AG08396 (cell line): Measurements from ENCODE around the gene UBXN7.
"Not testable (repeated sequence)": the region's sequence is repeated elsewhere in the genome, so short reads cannot be mapped to it uniquely, and the experiment has no call there.

Experiments used
- DNase-seq: peaks from one replicate; pipeline ENCODE4 v3.0.0; 2012; ENCODE audit warnings: low spot score, mixed read lengths

The UBXN7 gene

DNA sequence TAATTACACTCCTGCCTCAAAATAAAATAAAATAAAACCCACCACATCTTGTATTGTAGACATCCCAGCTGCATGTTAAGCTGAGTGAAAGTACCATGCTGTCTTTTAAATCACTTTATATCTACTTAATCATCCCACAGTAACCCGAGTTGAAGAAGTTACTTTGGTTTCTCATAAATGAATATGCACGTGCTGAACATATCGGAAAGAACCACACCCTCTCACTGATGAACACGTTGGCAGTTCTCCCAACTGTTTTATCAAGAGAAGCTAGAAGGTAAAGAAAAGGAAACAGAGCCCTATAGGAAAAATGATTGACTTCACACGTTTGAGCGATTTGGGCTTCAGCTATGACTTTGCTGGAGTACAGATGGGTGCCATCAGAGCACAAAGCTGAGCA lies 78.1 kb downstream of the UBXN7 start:
- DNase-seq = no peak

DNA sequence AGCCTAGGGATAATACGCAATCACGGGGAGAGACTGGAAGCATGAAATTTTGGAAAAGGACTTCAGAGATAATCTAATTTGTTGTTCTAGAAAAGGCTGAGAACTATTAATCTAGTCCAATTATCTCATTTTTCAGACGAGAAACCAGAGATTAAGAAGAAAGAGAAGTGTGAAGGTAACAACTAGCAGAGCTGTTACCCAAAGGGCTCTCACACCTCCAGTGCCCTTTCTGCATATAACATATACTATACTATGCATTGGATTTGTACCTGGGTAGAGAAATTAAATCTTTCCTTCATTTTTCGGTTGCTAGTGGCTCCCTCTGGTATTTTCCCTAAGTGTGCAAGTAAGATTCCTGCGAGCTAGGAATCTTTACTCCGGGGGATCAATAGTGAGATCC lies 80.7 kb downstream of the UBXN7 start:
- no peak for DNase-seq

DNA sequence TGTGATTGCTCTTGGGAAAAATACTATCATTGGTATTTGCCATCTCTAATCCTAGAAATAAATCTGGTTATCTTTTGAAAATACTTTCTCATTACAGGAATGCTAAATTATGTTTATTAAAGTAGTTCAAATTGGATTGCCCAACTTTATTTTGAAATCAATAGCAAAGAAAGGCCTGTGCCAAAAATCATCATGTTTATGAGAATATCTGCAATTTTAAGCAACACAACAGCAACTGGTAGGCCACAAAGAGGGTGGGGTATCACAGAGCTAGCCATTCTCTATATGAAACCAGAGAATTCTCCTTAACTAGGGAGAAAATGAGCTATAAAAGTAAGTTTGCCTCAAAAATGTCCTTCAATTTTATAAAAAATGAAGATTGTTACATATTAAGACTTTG lies 82.2 kb downstream of the UBXN7 start:
- no peak for DNase-seq

DNA sequence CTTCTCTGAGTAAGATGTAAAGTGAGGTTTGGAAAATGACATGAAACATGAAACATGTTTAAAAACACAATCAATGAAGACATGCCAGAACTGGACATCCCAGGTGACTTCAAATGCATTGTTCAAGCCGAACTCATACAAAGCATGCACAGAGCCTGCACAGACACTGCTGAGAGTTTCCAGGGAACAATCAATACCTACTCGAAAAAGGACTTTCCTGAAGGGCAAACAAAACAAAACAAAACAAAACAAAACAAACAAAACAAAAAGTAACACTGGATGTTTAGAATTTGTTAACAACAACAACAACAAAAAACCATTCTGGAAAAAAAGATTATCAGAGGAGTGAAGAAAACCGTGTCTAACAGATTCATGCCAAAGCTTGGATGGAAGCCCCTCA lies 83.5 kb downstream of the UBXN7 start:
- DNase-seq = no peak

DNA sequence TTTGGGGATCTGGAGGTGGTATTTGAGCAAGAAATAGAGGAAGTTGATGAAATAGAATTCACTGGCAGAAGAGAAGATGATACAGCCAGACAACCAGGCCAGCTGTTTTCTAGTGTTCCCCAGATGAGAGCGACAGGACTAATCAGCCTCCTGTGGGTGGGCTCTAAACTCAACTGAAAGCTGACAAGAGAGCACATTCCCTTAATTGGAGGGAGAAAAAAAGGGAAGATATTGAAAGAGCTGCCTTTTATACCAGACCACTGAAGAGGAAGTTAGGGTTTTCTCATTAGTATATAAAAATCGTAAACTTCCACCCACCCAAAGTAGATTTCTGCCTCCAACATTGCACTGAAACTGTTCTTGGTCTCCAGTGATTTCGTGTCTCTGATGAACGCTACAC lies 87.6 kb downstream of the UBXN7 start:
- no peak for DNase-seq

DNA sequence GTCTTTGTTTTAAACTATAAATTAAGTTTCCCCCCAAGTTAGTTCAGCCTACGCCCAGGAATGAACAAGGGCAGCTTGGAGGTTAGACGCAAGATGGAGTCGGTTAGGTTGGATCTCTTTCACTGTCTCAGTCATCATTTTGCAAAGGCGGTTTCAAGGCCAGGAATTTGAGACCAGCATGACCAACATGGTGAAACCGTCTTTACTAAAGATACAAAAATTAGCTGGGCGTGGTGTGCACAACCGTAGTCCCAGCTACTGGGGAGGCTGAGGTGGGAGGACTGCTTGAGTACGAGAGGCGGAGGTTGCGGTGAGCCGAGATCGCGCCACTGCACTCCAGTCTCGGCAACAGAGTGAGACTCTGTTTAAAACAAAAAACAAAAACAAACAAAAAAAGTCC lies 88.3 kb downstream of the UBXN7 start:
- DNase-seq = not testable (repeated sequence)

DNA sequence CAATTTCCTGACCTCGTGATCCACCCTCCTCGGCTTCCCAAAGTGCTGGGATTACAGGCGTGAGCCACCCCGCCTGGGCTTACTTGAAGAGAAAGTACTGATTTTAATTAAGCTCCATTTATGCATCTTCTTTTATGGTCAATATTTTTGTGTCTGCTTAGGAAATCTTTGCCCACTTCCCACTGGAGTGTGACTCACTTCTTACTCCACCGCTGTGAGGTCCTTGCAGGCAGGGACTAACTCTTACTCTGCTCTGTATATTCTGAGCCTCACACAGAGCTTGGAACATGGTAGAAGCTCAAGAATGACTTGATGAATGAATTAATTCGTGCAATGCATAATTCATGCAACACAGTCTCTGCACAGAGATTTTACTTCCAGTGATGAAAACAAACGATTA lies 91.1 kb downstream of the UBXN7 start:
- DNase-seq = peak; percentile 31

DNA sequence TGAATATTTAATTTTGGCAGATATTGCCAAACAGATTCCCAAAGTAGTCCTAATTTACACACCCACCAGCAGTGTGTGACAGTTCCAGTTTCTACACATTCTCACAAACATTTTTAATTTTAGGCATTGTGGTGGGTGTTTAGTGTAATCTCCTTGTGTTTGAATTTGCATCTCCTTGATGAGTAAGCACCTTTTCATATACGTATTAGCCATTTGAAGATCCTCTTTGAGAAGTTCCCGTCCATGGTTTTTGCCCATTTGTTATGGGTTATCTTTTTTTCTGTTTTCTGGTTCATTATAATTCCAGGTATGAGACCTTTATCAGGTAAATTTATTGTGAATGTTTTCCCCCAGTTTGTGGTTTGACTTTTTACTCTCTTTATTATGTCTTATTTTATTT lies 91.8 kb downstream of the UBXN7 start:
- DNase-seq = no peak

DNA sequence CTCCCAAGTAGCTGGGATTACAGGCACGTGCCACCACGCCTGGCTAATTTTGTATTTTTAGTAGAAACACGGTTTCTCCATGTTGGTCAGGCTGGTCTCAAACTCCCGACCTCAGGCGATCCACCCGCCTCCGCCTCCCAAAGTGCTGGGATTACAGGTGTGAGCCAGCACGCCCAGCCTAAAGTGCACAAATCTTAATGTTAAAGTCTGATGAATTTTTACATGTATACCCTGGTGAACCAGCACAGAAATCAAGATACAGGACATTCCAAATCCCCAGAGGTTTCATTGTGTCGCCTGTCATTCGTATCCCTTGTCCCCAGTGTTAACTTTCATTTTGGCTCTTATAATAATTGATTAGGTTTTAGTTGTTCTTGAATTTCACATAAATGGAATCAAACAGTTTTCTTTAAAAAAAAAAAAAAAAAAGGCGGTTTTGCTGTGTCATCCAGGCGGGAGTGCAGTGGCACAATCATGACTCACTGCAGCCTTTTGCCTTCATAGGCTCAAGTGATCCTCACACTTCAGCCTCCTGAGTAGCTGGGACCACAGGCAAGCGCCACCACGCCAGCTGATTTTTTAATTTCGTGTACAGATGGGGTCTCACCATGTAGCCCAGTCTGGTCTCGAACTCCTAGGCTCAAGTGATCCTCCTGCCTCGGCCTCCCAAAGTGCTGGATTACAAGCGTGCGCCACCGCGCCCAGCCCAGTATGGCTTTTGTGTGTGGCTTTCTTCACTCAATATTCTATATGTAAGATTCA lies 92.6 kb downstream of the UBXN7 start:
- peak; percentile 18 for DNase-seq

DNA sequence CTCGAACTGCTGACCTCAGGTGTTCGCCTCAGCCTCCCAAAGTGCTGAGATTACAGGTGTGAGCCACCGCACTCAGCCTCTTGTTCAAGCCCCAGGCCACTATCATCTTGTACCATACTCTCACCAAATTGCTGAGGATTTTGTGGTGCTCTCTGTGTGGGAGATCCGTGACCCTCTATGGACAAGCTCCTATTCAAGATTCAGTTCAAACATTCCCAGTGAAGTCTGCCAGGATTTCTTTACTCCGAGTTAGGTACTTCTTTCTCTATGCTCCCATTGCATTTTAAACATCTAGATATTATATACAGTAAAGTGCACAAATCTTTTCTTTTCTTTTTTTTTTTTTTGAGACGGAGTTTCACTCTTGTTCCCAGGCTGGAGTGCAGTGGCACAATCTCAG lies 93.2 kb downstream of the UBXN7 start:
- no peak for DNase-seq

DNA sequence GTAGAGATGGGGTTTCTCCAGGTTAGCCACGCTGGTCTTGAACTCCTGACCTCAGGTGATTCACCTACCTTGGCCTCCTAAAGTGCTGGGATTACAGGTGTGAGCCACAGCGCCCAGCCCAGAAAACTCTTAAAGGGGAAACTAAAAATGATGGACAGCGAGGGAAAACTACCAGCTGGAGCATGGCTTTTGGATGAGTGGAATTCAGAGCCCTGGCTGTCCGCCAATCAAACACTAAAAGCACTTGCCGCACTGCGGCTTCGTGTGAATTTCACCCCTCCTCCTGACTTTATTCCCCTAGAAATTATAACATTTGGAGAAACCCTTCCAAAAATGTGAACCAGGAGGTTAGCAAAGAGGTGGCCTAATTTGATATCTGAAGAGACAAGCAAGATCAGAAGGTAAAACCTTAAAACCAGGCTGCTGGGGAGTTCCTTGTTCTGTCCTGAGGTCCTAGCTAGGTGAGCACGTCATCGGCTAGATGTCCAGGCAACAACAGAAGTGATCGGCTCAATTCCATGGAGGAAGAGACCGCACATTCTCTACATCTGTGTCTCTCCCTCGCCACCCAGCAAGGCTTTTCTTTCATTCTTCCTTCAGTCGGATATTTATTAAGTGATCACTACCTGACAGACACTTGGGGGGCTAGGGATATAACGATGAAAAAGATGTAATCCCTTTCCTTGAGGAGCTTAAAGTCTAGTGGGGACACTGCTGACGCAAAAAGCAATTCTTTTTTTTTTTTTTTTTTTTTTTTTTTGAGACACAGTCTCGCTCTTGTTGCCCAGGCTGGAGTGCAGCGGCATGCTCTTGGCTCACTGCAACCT lies 95.7 kb downstream of the UBXN7 start:
- DNase-seq = no peak

DNA sequence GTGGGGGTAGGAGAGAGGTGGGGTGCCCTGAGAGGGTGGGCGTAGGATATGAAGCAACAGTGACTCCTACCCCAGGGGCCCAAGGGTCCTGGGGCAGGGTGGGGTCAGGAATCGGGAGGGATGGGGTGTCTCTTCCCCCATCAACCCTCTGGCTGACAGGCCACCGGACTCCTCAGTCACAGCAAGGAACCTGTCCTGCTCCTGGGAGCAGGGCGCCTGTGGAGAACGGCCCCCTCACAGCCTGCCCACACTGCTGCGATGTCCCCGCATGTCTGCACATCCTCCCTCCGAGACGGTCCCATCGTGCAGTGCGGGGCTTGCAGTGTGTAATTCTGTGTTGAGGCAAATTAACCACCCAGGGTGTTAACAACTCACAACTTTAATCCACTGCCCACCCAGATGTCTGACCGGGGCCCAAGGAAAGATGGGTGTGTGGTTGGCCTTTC lies 96.7 kb downstream of the UBXN7 start:
- no peak for DNase-seq

DNA sequence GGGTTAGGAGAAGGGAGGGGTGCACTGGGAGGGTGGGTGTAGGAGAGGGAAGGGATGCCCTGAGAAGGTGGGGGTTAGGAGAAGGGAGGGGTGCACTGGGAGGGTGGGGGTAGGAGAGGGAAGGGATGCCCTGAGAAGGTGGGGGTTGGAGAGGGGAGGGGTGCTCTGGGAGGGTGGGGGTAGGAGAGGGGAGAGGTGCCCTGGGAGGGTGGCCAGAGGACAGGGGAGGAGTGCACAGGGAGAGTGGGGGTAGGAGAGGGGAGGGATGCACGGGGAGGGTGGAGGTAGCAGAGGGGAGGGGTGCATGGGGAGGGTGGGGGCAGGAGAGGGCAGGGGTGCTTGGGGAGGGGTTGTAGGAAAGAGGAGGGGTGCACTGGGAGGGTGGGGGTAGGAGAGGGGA lies 97.2 kb downstream of the UBXN7 start:
- no peak for DNase-seq

DNA sequence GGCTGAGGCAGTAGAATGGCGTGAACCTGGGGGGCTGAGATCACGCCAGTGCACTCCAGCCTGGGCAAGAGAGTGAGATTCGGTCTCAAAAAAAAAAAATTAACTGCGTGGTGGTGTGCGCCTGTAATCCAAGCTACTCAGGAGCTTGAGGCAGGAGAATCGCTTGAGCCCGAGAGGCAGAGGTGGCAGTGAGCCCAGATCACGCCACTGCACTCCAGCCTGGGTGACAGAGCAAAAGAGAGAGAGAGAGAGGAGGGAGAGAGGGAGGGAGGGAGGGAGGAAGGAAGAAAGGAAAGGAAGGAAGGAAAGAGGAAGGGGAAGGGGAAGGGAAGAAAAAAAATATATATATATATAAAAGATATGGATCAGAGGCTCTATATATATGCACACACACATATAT lies 100.1 kb downstream of the UBXN7 start:
- DNase-seq = no peak

DNA sequence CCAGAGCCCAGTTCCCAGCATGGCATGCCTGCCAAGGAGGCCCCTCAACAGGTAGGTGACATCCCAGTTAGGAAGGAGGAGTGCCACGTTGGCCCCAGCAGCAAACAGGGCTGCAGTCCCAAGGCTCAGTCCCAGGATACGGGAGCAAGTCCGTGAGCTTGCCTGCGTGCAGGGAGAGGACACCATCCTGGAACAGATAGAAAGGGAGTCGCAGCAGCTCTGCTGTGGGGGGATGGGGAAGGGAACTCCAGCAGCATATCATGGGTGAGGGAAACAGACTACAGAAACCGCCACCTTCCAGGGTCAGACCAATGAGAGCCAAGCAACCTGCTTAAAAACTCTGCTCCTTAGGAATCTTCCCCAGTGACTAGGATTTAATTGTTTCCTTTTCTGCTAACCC lies 104.8 kb downstream of the UBXN7 start:
- no peak for DNase-seq

DNA sequence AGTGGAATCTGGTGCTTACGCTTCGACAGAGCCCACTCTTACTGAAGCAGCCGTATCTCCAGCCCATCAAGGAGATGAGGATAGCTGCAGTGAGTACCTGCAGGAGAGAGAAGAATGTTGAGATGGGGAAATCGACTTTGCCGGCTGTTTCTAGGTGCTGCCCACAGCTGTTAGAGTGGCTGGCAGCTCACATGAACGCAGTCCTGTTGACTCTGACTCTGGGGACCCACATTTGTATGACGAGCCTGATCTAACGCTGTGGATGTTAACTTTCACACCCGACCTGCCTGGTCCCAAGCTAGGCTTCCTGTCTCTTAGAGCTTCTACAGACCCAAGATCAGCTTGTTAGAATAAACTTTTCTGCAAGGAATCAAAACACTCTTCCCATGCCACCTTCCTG lies 105.3 kb downstream of the UBXN7 start:
- DNase-seq = no peak

DNA sequence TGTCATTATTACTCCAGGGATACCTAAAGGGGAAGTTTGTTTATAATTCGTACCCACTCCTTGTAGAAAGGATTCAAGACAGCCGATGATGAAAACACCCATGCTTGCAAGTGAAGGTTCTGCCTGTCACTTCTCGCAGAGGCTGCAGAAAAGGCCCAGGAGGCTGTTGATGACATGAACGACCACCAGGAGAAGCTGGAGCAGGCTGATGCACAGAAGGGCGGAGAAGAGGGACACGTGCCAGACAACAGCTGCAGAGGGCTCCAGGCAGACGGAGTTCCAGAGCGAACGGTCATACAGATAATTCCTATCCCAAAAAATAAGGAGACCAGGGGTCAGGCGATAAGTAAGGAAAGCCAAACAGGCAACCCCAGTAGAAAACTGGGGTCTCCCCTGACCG lies 108.5 kb downstream of the UBXN7 start:
- DNase-seq = no peak

DNA sequence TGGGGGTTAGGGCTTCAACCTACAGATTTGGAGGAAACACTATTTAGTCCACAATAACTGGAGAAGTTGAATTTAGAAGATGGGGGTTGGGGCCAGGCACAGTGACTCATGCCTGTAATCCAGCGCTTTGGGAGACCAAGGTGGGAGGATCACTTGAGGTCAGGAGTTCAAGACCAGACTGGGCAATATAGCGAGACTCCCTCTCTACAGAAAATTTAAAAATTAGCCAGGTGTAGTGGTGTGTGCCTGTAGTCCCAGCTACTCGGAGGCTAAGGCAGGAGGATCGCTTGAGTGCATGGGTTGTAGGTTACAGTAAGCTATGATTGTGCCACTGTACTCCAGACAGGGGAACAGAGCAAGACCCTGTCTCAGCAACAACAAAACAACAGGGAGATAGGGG lies 109.2 kb downstream of the UBXN7 start:
- no peak for DNase-seq

DNA sequence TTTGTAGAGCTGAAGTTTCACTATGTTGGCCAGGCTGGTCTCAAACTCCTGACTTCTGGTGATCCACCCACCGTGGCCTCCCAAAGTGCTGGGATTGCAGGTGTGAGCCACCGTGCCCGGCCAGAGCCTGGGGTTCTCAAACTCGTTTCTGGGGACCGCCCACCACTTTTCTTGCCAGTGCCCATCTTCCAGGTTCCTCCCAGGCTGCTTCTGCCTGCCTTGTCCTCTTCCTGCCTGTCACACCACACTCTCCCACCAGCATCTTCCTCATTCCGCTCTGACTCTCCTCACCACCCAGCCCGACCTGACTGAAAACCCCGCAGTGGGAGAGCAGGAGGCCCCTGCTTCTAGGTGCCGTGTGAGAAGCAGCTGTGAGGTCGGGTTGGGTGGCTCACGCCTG lies 111.1 kb downstream of the UBXN7 start:
- no peak for DNase-seq

DNA sequence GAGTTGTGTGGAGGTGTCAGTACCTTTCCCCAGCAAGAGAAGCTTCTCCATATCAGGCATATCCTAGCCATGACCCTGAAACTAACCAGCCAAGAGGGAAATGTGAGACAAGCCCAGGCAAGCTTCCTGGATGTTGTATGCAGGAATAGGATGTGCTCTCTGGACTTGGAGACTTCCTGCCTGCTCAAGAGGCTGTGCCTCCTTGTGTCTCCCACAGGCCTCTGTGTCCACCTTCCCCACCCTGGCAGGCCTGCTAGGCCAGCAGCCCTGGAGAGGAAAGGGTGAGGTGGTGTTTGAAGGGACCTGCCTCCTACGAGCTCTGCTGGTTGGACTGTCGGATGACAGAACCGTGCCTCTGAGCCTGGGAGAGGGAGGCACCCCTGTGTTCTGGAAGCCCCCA lies 112.1 kb downstream of the UBXN7 start:
- DNase-seq = no peak

DNA sequence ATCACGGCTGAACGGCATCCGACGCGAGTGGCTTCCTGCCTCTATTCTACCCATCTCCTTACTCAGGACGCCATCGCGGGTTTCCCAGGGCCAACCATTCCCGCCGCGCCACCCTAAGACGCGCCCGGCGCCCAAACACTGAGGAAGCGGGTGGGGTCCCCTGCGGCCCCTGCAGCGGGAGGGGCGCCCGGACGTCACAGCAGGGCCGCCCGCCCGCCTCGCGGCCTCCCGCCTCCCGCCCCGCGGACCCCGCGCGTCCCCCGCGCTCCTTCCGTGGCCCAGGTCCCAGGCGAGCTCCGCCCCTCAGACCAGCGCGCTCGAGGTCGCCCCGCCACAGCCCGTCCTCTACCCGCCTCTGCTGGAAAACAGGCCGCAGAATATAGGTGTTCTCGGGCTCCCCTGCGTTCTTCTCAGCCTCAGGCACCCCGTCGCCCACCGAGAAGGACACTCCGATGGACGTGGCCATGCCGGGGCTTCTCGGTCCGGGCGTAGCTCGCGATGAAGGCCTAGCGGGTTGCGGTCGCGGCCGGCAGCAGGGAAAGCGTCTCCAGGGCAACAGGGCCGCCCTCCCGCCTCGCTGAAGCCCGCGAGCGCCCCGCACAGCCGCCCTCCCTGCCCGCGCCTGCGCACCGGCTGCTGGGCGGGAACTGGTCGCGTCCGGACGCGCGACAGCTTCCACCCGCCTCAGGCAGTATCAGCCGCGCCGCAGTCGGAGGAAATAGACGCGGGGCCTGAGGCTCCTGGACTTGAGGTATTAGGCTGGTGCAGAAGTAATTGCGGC lies 114.3 kb downstream of the UBXN7 start, which contains the start of gene DYNLT2B:
DYNLT2B (minus strand) TSS at position 554 of the 781 bp plus-strand sequence; CDS start at position 466, 88 bp downstream.
- peak; percentile 100 for DNase-seq
